Mesenchymal stem cell (in vitro differentiated cells and primary cell): ENCODE data around the gene LST1.
A peak's percentile ranks its signal among the peaks of the same experiment; 100 is the strongest.

Experiments used
- DNase-seq: peaks from one replicate; pipeline ENCODE4 v3.0.0-alpha.2; 2013
- H2AFZ ChIP-seq: one replicate; pipeline ENCODE4 v1.6.1; 2013; ENCODE audit warnings: low read depth, mild to moderate bottlenecking, control low read depth, inconsistent platforms, low read length, moderate library complexity
- H2AK5ac ChIP-seq: 2 replicates; pipeline ENCODE4 v1.6.1; 2013; ENCODE audit warnings: low read length, moderate library complexity, mild to moderate bottlenecking, inconsistent platforms; ENCODE audit not compliant: severe bottlenecking
- H2BK120ac ChIP-seq: one replicate; pipeline ENCODE4 v1.6.1; 2013; ENCODE audit warnings: low read depth, mild to moderate bottlenecking, inconsistent platforms, low read length, moderate library complexity
- H2BK12ac ChIP-seq, 2 experiments: one replicate each; pipeline ENCODE4 v1.6.1; 2013; ENCODE audit warnings: inconsistent platforms in 2 of 2, low read length in 2 of 2, mild to moderate bottlenecking in 2 of 2, moderate library complexity in 2 of 2, control low read depth in 1 of 2
- H2BK15ac ChIP-seq: one replicate; pipeline ENCODE4 v1.6.1; 2013; ENCODE audit warnings: mild to moderate bottlenecking, low read depth, inconsistent platforms; ENCODE audit not compliant: poor library complexity, severe bottlenecking
- H2BK5ac ChIP-seq: 2 replicates; pipeline ENCODE4 v1.6.1; 2013; ENCODE audit warnings: low read depth, mild to moderate bottlenecking, low read length, control low read depth, inconsistent platforms; ENCODE audit not compliant: poor library complexity, severe bottlenecking
- H3K14ac ChIP-seq, 2 experiments: one replicate each; pipeline ENCODE4 v1.6.1; 2013; ENCODE audit warnings: inconsistent platforms in 2 of 2, low read length in 2 of 2, control low read depth in 1 of 2, mild to moderate bottlenecking in 1 of 2, moderate library complexity in 1 of 2
- H3K18ac ChIP-seq, 2 experiments: one replicate each; pipeline ENCODE4 v1.6.1; 2013; ENCODE audit warnings: inconsistent platforms in 2 of 2, low read length in 2 of 2, control low read depth in 1 of 2, low read depth in 1 of 2, mild to moderate bottlenecking in 1 of 2
- H3K23ac ChIP-seq, 2 experiments: one replicate each; pipeline ENCODE4 v1.6.1; 2013; ENCODE audit warnings: inconsistent platforms in 2 of 2, low read length in 2 of 2, mild to moderate bottlenecking in 2 of 2, moderate library complexity in 2 of 2, control low read depth in 1 of 2
- H3K27ac ChIP-seq: 2 replicates; pipeline ENCODE4 v1.5.1; 2013; ENCODE audit warnings: mild to moderate bottlenecking, moderate library complexity, low read length, control low read depth, inconsistent platforms; ENCODE audit not compliant: poor library complexity, severe bottlenecking
- H3K27me3 ChIP-seq, 2 experiments: 2 replicates each; pipeline versions ENCODE4 v1.6.1 to v1.7.0; 2013; ENCODE audit warnings: low read length in 2 of 2, mild to moderate bottlenecking in 2 of 2, moderate library complexity in 2 of 2, control low read depth in 1 of 2, inconsistent platforms in 1 of 2; ENCODE audit not compliant: control insufficient read depth in 1 of 2, insufficient read depth in 1 of 2
- H3K36me3 ChIP-seq, 2 experiments: 2 replicates each; pipeline versions ENCODE4 v1.6.1 to v1.7.0; 2013; ENCODE audit warnings: low read length in 2 of 2, control low read depth in 1 of 2, inconsistent platforms in 1 of 2, low read depth in 1 of 2, mild to moderate bottlenecking in 1 of 2; ENCODE audit not compliant: insufficient read depth in 2 of 2, control insufficient read depth in 1 of 2
- H3K4ac ChIP-seq, 2 experiments: one replicate each; pipeline ENCODE4 v1.6.1; 2013; ENCODE audit warnings: inconsistent platforms in 2 of 2, low read length in 2 of 2, mild to moderate bottlenecking in 2 of 2, moderate library complexity in 2 of 2, control low read depth in 1 of 2, low read depth in 1 of 2
- H3K4me1 ChIP-seq: 2 replicates; pipeline ENCODE4 v1.6.1; 2013; ENCODE audit warnings: low read depth, low read length, control low read depth; ENCODE audit not compliant: control insufficient read depth, insufficient read depth
- H3K4me2 ChIP-seq: 2 replicates; pipeline ENCODE4 v1.6.1; 2013; ENCODE audit warnings: low read length, mild to moderate bottlenecking, inconsistent platforms; ENCODE audit not compliant: poor library complexity, severe bottlenecking
- H3K4me3 ChIP-seq, 2 experiments: 2 replicates each; pipeline versions ENCODE4 v1.5.1 to v1.7.0; 2013; ENCODE audit warnings: low read length in 2 of 2, mild to moderate bottlenecking in 2 of 2, control low read depth in 1 of 2, low read depth in 1 of 2; ENCODE audit not compliant: insufficient read depth in 1 of 2
- H3K79me1 ChIP-seq: replicated peaks from 2 replicates; pipeline ENCODE4 v1.6.1; 2013; ENCODE audit warnings: mild to moderate bottlenecking, control low read depth, low read length, inconsistent platforms; ENCODE audit not compliant: poor library complexity, severe bottlenecking
- H3K9ac ChIP-seq: 2 replicates; pipeline ENCODE4 v1.7.0; 2013; ENCODE audit warnings: mild to moderate bottlenecking, low read length, moderate library complexity
- H3K9me3 ChIP-seq: 2 replicates; pipeline ENCODE4 v1.7.0; 2013; ENCODE audit warnings: mild to moderate bottlenecking, low read length; ENCODE audit not compliant: control insufficient read depth
- H4K8ac ChIP-seq: one replicate; pipeline ENCODE4 v1.6.1; 2013; ENCODE audit warnings: inconsistent platforms, mild to moderate bottlenecking, low read length, moderate library complexity
- H4K91ac ChIP-seq: one replicate; pipeline ENCODE4 v1.6.1; 2013; ENCODE audit warnings: mild to moderate bottlenecking, low read length, inconsistent platforms
- WGBS: methylation state at CpG from one replicate; pipeline ENCODE4 v1.1.7; 2013; ENCODE audit warnings: mixed read lengths; 5-methylcytosine and 5-hydroxymethylcytosine counted together

Gene LST1

DNA sequence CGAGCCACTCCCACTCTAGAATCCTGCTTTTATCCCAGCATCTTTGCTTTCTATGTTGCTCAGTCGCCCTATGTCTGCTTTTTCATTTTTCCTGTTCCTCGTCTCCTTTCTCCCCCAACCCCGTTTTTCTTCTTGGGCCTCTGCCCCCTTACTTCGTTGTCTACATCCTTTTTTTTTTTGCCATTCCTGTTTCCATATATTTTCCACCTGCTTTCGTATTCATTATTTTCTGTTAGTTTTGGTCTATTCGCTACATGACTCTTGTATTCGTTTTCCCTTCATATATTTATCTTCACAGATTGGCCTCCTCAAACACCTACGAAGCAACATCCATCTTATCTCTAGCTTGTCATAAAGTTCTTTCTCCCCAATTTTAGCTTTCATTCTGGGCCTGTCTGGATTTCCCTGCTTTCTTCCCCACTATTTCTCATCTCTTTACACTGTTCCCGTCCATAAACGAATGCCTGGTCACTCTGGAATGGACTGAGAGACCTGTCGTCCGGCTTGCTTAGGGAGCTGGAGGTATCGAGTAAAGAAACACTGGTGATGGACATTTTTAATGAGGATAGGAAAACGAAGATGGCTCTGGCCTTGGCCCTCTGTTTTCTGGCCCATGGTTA lies 35.4 kb downstream of the LST1 start:
- Histone ChIP-seq H2BK12ac (peak overlapping the region in 1 of 2 experiments; percentile 66), H2BK15ac (peak overlapping the region; percentile 97), H2AK5ac (peak overlapping the region; percentile 98), H3K4me3 (peak overlapping the region; percentile 92 to 93), H3K27me3 (peaks cover 0 to 1% of the 10 kb centered on the region in 2 experiments), H2BK120ac (peak overlapping the region; percentile 98), H3K4ac (peak overlapping the region; percentile 99), H3K18ac (peak overlapping the region; percentile 99), H3K23ac (peak overlapping the region; percentile 79 to 93), H3K4me1 (peaks cover 10% of the 10 kb centered on the region), H2BK5ac (peak overlapping the region; percentile 88), H4K8ac (peak overlapping the region; percentile 75), H3K9me3 (no peaks in the 10 kb centered on the region), H2AFZ (no peak overlapping the region), H4K91ac (peak overlapping the region; percentile 98), H3K4me2 (peak overlapping the region; percentile 48), H3K14ac (peak overlapping the region; percentile 86 to 97), H3K27ac (peak overlapping the region; percentile 97), H3K79me1 (peaks cover 7% of the 10 kb centered on the region), H3K36me3 (peaks cover 36 to 38% of the 10 kb centered on the region in 2 experiments), H3K9ac (peak overlapping the region; percentile 95)
- DNase-seq: peak; percentile 24
- 2% methylated on average over 15 of the region's 15 CpGs for WGBS

GRCh38 chr6:31621991-31622390 lies 35.9 kb downstream of the LST1 start:
- WGBS: 39% methylated on average over 2 of the region's 4 CpGs
- H3K9me3 ChIP-seq: no peaks in the 10 kb centered on the region
- H3K23ac ChIP-seq: no peak overlapping the region
- no peak overlapping the region for H2BK120ac ChIP-seq
- no peak overlapping the region for H2BK12ac ChIP-seq
- H2BK5ac ChIP-seq: no peak overlapping the region
- H4K91ac ChIP-seq: no peak overlapping the region
- DNase-seq: peak; percentile 24
- H3K27ac ChIP-seq: peak overlapping the region; percentile 97
- H3K4me2 ChIP-seq: peak overlapping the region; percentile 48
- peaks cover 7% of the 10 kb centered on the region for H3K79me1 ChIP-seq
- H3K4me3 ChIP-seq: peak overlapping the region; percentile 23 to 93
- no peak overlapping the region for H4K8ac ChIP-seq
- no peak overlapping the region for H3K18ac ChIP-seq
- H2BK15ac ChIP-seq: no peak overlapping the region
- peak overlapping the region in 1 of 2 experiments; percentile 32 for H3K4ac ChIP-seq
- H3K9ac ChIP-seq: peak overlapping the region; percentile 95
- no peak overlapping the region for H2AK5ac ChIP-seq
- no peak overlapping the region for H2AFZ ChIP-seq
- no peaks in the 10 kb centered on the region for H3K27me3 ChIP-seq
- H3K14ac ChIP-seq: no peak overlapping the region
- peaks cover 41 to 44% of the 10 kb centered on the region in 2 experiments for H3K36me3 ChIP-seq
- H3K4me1 ChIP-seq: peaks cover 10% of the 10 kb centered on the region

GRCh38 chr6:31622684-31623091 lies 36.6 kb downstream of the LST1 start:
- Histone ChIP-seq H2BK15ac (no peak overlapping the region), H3K27me3 (no peaks in the 10 kb centered on the region), H3K4me2 (peak overlapping the region; percentile 48), H3K4me3 (peak overlapping the region in 1 of 2 experiments; percentile 93), H3K9me3 (no peaks in the 10 kb centered on the region), H3K36me3 (peaks cover 47 to 51% of the 10 kb centered on the region in 2 experiments), H2BK12ac (no peak overlapping the region), H3K14ac (no peak overlapping the region), H3K4ac (no peak overlapping the region), H4K8ac (no peak overlapping the region), H3K9ac (peak overlapping the region; percentile 95), H2BK120ac (no peak overlapping the region), H3K23ac (no peak overlapping the region), H3K4me1 (peaks cover 10% of the 10 kb centered on the region), H3K27ac (no peak overlapping the region), H2AFZ (no peak overlapping the region), H4K91ac (no peak overlapping the region), H3K18ac (no peak overlapping the region), H3K79me1 (peaks cover 7% of the 10 kb centered on the region), H2BK5ac (no peak overlapping the region), H2AK5ac (peak overlapping the region; percentile 33)
- 90% methylated on average over 10 of the region's 10 CpGs for WGBS
- no peak for DNase-seq

GRCh38 chr6:31624070-31624469 lies 38.0 kb downstream of the LST1 start:
- H3K4me3 ChIP-seq: no peak overlapping the region
- 100% methylated on average over 9 of the region's 10 CpGs for WGBS
- H3K36me3 ChIP-seq: peaks cover 59 to 65% of the 10 kb centered on the region in 2 experiments
- H2AFZ ChIP-seq: no peak overlapping the region
- no peak overlapping the region for H3K4ac ChIP-seq
- H3K4me2 ChIP-seq: no peak overlapping the region
- H4K91ac ChIP-seq: no peak overlapping the region
- no peak overlapping the region for H4K8ac ChIP-seq
- no peak for DNase-seq
- no peak overlapping the region for H2BK12ac ChIP-seq
- H2BK120ac ChIP-seq: no peak overlapping the region
- H3K14ac ChIP-seq: no peak overlapping the region
- H3K18ac ChIP-seq: no peak overlapping the region
- H3K23ac ChIP-seq: peak overlapping the region in 1 of 2 experiments; percentile 57
- no peak overlapping the region for H2AK5ac ChIP-seq
- H3K9me3 ChIP-seq: no peaks in the 10 kb centered on the region
- H3K4me1 ChIP-seq: peaks cover 10% of the 10 kb centered on the region
- H3K27me3 ChIP-seq: no peaks in the 10 kb centered on the region
- H3K79me1 ChIP-seq: peaks cover 12% of the 10 kb centered on the region
- no peak overlapping the region for H3K9ac ChIP-seq
- no peak overlapping the region for H2BK5ac ChIP-seq
- no peak overlapping the region for H3K27ac ChIP-seq
- no peak overlapping the region for H2BK15ac ChIP-seq
